ENCODE results near the gene CCDC47. TPM values are rescaled to one million over a fixed set of nuclear protein-coding genes. Genes with fewer than 3 reads are reported as not detected.

The CCDC47 gene
- total and polyA plus RNA-seq, 4 donors, result 33.0 to 87.2 (median 62.8) TPM

DNA sequence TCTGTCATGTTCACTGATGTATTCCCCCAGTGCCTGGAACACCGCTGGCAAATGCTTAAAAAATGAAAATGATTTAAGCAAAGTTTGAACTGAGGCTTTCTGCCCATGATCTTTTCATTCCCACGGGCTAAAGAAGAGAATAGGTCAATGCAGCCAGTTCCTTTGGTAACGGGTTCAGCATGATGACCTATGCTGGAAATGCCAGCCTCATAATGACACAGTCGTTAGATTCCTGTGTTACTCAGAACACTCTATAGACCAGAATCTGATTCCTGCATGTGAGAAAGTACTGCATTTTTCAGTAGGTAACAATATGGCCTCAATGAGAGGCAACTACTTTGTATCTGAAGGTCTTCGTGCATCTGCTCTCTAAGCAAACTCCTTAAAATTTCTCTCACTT lies 54.4 kb downstream of the CCDC47 start:
- 89% methylated on average over 5 of the region's 5 CpGs for WGBS
- Histone ChIP-seq H3K27ac (ENCODE audit: low read depth in 1 of 2, low read length in 2 of 2) (no peak overlapping the region), H3K9ac (ENCODE audit: low read depth in 1 of 2, low read length in 2 of 2) (no peak overlapping the region), H3K9me3 (ENCODE audit: control insufficient read depth in 4 of 4, low read length in 3 of 4) (no peaks in the 10 kb centered on the region), H3K36me3 (ENCODE audit: control insufficient read depth in 4 of 4, insufficient read depth in 3 of 4, low read depth in 1 of 4, low read length in 3 of 4) (peaks cover 0 to 8% (median 4%) of the 10 kb centered on the region in 4 donors), H3K27me3 (ENCODE audit: control insufficient read depth in 4 of 4, insufficient read depth in 4 of 4, low read length in 3 of 4) (no peaks in the 10 kb centered on the region), H3K4me1 (ENCODE audit: control insufficient read depth in 4 of 4, insufficient read depth in 4 of 4, low read length in 3 of 4) (no peaks in the 10 kb centered on the region), H3K4me3 (ENCODE audit: low read depth in 1 of 3, low read length in 3 of 3) (no peak overlapping the region)
- DNase-seq (ENCODE audit: low spot score), result no peak
- TF ChIP-seq, protein P1, sequence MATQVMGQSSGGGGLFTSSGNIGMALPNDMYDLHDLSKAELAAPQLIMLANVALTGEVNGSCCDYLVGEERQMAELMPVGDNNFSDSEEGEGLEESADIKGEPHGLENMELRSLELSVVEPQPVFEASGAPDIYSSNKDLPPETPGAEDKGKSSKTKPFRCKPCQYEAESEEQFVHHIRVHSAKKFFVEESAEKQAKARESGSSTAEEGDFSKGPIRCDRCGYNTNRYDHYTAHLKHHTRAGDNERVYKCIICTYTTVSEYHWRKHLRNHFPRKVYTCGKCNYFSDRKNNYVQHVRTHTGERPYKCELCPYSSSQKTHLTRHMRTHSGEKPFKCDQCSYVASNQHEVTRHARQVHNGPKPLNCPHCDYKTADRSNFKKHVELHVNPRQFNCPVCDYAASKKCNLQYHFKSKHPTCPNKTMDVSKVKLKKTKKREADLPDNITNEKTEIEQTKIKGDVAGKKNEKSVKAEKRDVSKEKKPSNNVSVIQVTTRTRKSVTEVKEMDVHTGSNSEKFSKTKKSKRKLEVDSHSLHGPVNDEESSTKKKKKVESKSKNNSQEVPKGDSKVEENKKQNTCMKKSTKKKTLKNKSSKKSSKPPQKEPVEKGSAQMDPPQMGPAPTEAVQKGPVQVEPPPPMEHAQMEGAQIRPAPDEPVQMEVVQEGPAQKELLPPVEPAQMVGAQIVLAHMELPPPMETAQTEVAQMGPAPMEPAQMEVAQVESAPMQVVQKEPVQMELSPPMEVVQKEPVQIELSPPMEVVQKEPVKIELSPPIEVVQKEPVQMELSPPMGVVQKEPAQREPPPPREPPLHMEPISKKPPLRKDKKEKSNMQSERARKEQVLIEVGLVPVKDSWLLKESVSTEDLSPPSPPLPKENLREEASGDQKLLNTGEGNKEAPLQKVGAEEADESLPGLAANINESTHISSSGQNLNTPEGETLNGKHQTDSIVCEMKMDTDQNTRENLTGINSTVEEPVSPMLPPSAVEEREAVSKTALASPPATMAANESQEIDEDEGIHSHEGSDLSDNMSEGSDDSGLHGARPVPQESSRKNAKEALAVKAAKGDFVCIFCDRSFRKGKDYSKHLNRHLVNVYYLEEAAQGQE (IDR thresholded peaks at IDR 0.05), result no peak
- TF ChIP-seq HNF4G (IDR thresholded peaks at IDR 0.05), result no peak

DNA sequence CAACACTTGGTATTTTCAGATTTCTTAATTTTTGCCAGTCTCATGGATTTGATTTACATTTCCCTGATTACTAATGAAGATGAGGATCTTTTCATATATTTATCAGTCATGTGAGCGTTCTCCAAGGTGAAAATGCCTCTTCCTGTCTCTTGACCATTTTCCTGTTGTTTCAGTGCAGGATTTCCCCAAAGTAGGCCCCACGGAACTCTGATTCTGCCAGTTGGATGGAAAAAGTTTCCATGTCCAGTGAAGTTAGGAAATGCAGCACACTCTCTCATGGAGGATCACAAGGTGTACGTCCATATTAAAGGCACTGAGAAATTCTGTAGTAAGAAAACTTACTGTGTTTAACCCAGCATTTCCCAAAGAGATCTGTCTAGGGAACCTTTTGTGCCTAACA lies 57.0 kb downstream of the CCDC47 start:
- peaks cover 0 to 16% (median 8%) of the 10 kb centered on the region in 4 donors for H3K36me3 ChIP-seq (ENCODE audit: control insufficient read depth in 4 of 4, insufficient read depth in 3 of 4, low read depth in 1 of 4, low read length in 3 of 4)
- DNase-seq (ENCODE audit: low spot score), result no peak
- H3K27ac ChIP-seq (ENCODE audit: low read depth in 1 of 2, low read length in 2 of 2), result no peak overlapping the region
- no peaks in the 10 kb centered on the region for H3K9me3 ChIP-seq (ENCODE audit: control insufficient read depth in 4 of 4, low read length in 3 of 4)
- TF ChIP-seq RXRA (IDR thresholded peaks at IDR 0.05) (no peak), JUND (IDR thresholded peaks at IDR 0.05) (no peak), NR2F2 (IDR thresholded peaks at IDR 0.05) (peak; percentile 28)
- H3K27me3 ChIP-seq (ENCODE audit: control insufficient read depth in 4 of 4, insufficient read depth in 4 of 4, low read length in 3 of 4), result no peaks in the 10 kb centered on the region
- no peak overlapping the region for H3K4me3 ChIP-seq (ENCODE audit: low read depth in 1 of 3, low read length in 3 of 3)
- 85% methylated on average over 3 of the region's 3 CpGs for WGBS
- no peak overlapping the region for H3K9ac ChIP-seq (ENCODE audit: low read depth in 1 of 2, low read length in 2 of 2)
- no peaks in the 10 kb centered on the region for H3K4me1 ChIP-seq (ENCODE audit: control insufficient read depth in 4 of 4, insufficient read depth in 4 of 4, low read length in 3 of 4)

DNA sequence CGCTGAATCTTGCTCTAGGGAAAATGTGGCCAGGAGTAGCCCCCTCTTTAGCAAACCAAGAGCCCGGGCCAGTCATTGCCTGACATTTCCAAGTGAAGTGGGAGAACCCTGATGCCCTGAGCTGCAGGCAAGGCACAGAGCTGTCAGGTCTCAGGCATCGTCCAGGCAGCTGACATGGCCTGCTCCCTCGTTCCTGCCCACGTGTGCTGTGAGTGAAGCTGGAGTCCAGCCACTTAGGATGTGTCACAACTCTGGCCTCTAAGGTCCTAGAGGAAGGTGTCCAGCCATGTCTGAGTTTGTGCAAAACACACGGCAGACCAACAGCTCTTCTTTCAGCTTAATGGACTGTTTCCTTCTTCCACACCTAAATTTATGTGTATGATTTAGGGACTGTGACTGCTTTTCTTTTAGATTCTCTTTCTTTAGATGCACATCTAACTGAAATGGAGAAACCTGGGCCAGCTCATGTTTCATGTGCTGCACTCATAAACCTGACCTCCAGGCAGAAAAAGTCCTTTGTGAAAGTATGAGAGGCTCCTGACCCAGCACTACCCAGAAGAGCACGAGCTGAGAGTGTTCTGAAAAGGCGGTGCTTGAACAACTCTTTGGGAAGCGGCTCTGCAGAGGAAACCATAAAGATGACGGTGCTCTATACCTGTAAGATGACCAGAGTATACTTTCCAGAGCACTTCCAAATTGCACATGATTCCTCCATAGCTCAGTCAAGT lies 58.7 kb downstream of the CCDC47 start:
- H3K36me3 ChIP-seq (ENCODE audit: control insufficient read depth in 4 of 4, insufficient read depth in 3 of 4, low read depth in 1 of 4, low read length in 3 of 4), result peaks cover 0 to 23% (median 16%) of the 10 kb centered on the region in 4 donors
- 78% methylated on average over 10 of the region's 10 CpGs for WGBS
- H3K4me3 ChIP-seq (ENCODE audit: low read depth in 1 of 3, low read length in 3 of 3), result no peak overlapping the region
- H3K9me3 ChIP-seq (ENCODE audit: control insufficient read depth in 4 of 4, low read length in 3 of 4), result no peaks in the 10 kb centered on the region
- TF ChIP-seq RXRA (IDR thresholded peaks at IDR 0.05), result no peak
- TF ChIP-seq EGR1 (IDR thresholded peaks at IDR 0.05; ENCODE audit: low read depth in 2 of 2), result no peak
- TF ChIP-seq NR2F2 (IDR thresholded peaks at IDR 0.05), result no peak
- no peak for TF ChIP-seq HNF4G (IDR thresholded peaks at IDR 0.05)
- TF ChIP-seq YY1 (IDR thresholded peaks at IDR 0.05), result no peak
- no peak for TF ChIP-seq FOXA2 (IDR thresholded peaks at IDR 0.05)
- no peak for TF ChIP-seq HNF4A (conservative IDR thresholded peaks at IDR 0.05)
- no peak for TF ChIP-seq SP1 (IDR thresholded peaks at IDR 0.05)
- TF ChIP-seq JUND (IDR thresholded peaks at IDR 0.05), result no peak
- TF ChIP-seq GABPA (IDR thresholded peaks at IDR 0.05 in 1 of 2, conservative IDR thresholded peaks at IDR 0.05 in 1 of 2), result no peak
- TF ChIP-seq, protein P2, sequence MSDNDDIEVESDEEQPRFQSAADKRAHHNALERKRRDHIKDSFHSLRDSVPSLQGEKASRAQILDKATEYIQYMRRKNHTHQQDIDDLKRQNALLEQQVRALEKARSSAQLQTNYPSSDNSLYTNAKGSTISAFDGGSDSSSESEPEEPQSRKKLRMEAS (IDR thresholded peaks at IDR 0.05), result no peak
- no peaks in the 10 kb centered on the region for H3K4me1 ChIP-seq (ENCODE audit: control insufficient read depth in 4 of 4, insufficient read depth in 4 of 4, low read length in 3 of 4)
- H3K27ac ChIP-seq (ENCODE audit: low read depth in 1 of 2, low read length in 2 of 2), result no peak overlapping the region
- no peak for DNase-seq (ENCODE audit: low spot score)
- H3K27me3 ChIP-seq (ENCODE audit: control insufficient read depth in 4 of 4, insufficient read depth in 4 of 4, low read length in 3 of 4), result no peaks in the 10 kb centered on the region
- H3K9ac ChIP-seq (ENCODE audit: low read depth in 1 of 2, low read length in 2 of 2), result no peak overlapping the region

Data from liver (tissue), 9 donors.